B cell (primary cell): ENCODE results near the gene PCBP2. TPM values are rescaled to one million over a fixed set of nuclear protein-coding genes. Genes with fewer than 3 reads are reported as not detected.
A peak's percentile ranks its signal among the peaks of the same experiment; 100 is the strongest.

Experiments used
- ATAC-seq: fragments of 200-7000 bp; cut with Tn5 transposase; one replicate; pipeline ENCODE4 v1.10.0; 2021; ENCODE audit warnings: low read depth, mild to moderate bottlenecking, moderate number of reproducible peaks, moderate library complexity
- CTCF ChIA-PET: fragments of 350-600 bp; sonication (Branson Sonifier 250); formaldehyde crosslinking; loops from one replicate; lab custom pipeline; 2021; ENCODE audit warnings: antibody characterized with exemption, inconsistent platforms; lab: Charles Lee
- POLR2A ChIA-PET: fragments of 350-600 bp; sonication (Branson Sonifier 250); formaldehyde crosslinking; loops from one replicate; lab custom pipeline; 2021; ENCODE audit warnings: antibody characterized with exemption; lab: Charles Lee
- DNase-seq: peaks from one replicate; pipeline ENCODE4 v3.0.0; 2013
- H2AFZ ChIP-seq: 2 replicates; pipeline ENCODE4 v1.6.1; 2012; ENCODE audit warnings: mild to moderate bottlenecking, low read depth, low read length; ENCODE audit not compliant: insufficient read depth, poor library complexity, severe bottlenecking
- H3K27ac ChIP-seq, 2 donors: 1 replicate in 1 of 2; 2 replicates in 1 of 2; pipeline ENCODE4 v1.5.1; 2012 to 2013; ENCODE audit warnings: low read length in 2 of 2, mild to moderate bottlenecking in 2 of 2, moderate library complexity in 1 of 2
- H3K27me3 ChIP-seq, 4 experiments: fragments of 200-600 bp in 1 of 4; sonication (generic) in 1 of 4; replicated peaks in 1 of 4; 1 replicate in 2 of 4; 2 replicates in 2 of 4; pipeline versions ENCODE4 v1.6.1 to v1.7.0; 2013 to 2016; ENCODE audit warnings: low read length in 3 of 4, mild to moderate bottlenecking in 2 of 4, mixed read lengths in 1 of 4, moderate library complexity in 1 of 4; ENCODE audit not compliant: insufficient read depth in 4 of 4, control insufficient read depth in 3 of 4; ENCODE audit errors: control extremely low read depth in 1 of 4
- H3K36me3 ChIP-seq, 2 experiments: replicated peaks in 1 of 2; 1 replicate in 1 of 2; 2 replicates in 1 of 2; pipeline versions ENCODE4 v1.6.1 to v1.7.1; 2013; ENCODE audit warnings: low read length in 1 of 2; ENCODE audit not compliant: insufficient read depth in 2 of 2, control insufficient read depth in 1 of 2; ENCODE audit errors: control extremely low read depth in 1 of 2, extremely low read depth in 1 of 2
- H3K4me1 ChIP-seq, 2 donors: fragments of 200-600 bp in 1 of 2; sonication (generic) in 1 of 2; 1 replicate in 1 of 2; 2 replicates in 1 of 2; pipeline versions ENCODE4 v1.5.1 to v1.6.1; 2013 to 2017; ENCODE audit warnings: low read length in 2 of 2; ENCODE audit not compliant: control insufficient read depth in 2 of 2, insufficient read depth in 2 of 2
- H3K4me2 ChIP-seq: replicated peaks from 2 replicates; pipeline ENCODE3; 2012; ENCODE audit warnings: mild to moderate bottlenecking, low read depth, low read length; ENCODE audit not compliant: poor library complexity, severe bottlenecking
- H3K4me3 ChIP-seq, 5 experiments: fragments of 200-600 bp in 1 of 5; sonication (generic) in 1 of 5; 1 replicate in 3 of 5; 2 replicates in 2 of 5; pipeline versions ENCODE4 v1.5.1 to v1.7.0; 2011 to 2016; ENCODE audit warnings: low read length in 4 of 5, mild to moderate bottlenecking in 4 of 5, low read depth in 2 of 5, control low read depth in 1 of 5, moderate library complexity in 1 of 5; ENCODE audit not compliant: insufficient read depth in 1 of 5; ENCODE audit errors: control extremely low read depth in 1 of 5, extremely low read depth in 1 of 5
- H3K79me2 ChIP-seq: fragments of 200-600 bp; sonication (generic); one replicate; pipeline ENCODE4 v1.6.0; 2016; ENCODE audit warnings: low read length; ENCODE audit not compliant: control insufficient read depth, insufficient read depth
- H3K9ac ChIP-seq: fragments of 200-600 bp; sonication (generic); 2 replicates; pipeline ENCODE4 v1.6.1; 2017; ENCODE audit warnings: mild to moderate bottlenecking, low read length, moderate library complexity
- H3K9me3 ChIP-seq, 3 donors: one replicate each; pipeline versions ENCODE4 v1.6.1 to v1.7.1; 2013; ENCODE audit warnings: low read length in 2 of 3; ENCODE audit not compliant: control insufficient read depth in 2 of 3, insufficient read depth in 1 of 3; ENCODE audit errors: control extremely low read depth in 1 of 3
- H4K20me1 ChIP-seq: 2 replicates; pipeline ENCODE4 v1.6.0; 2012; ENCODE audit warnings: mild to moderate bottlenecking, low read length; ENCODE audit not compliant: insufficient read depth, control insufficient read depth, poor library complexity, severe bottlenecking
- H3K27ac Mint-ChIP-seq: one replicate; pipeline ENCODE4 v1.8.0; 2021; ENCODE audit warnings: mixed read lengths
- H3K27me3 Mint-ChIP-seq: one replicate; pipeline ENCODE4 v1.8.0; 2021; ENCODE audit warnings: mixed read lengths
- H3K4me1 Mint-ChIP-seq: one replicate; pipeline ENCODE4 v1.8.0; 2021; ENCODE audit warnings: mixed read lengths
- H3K4me3 Mint-ChIP-seq: one replicate; pipeline ENCODE4 v1.8.0; 2021; ENCODE audit warnings: mixed read lengths
- H3K9me3 Mint-ChIP-seq: one replicate; pipeline ENCODE4 v1.8.0; 2022; ENCODE audit warnings: mixed read lengths; ENCODE audit not compliant: insufficient read depth
- EZH2 ChIP-seq: IDR thresholded peaks from 2 replicates; pipeline ENCODE4 v1.6.1; 2012; ENCODE audit warnings: borderline replicate concordance, low read depth, mild to moderate bottlenecking, moderate library complexity, low read length; ENCODE audit not compliant: insufficient read depth, poor library complexity, severe bottlenecking
- WGBS: methylation state at CpG from one replicate; pipeline ENCODE4 v1.1.5; 2013; ENCODE audit warnings: missing lambda C conversion rate; ENCODE audit not compliant: insufficient coverage; 5-methylcytosine and 5-hydroxymethylcytosine counted together
- intact Hi-C: fragments of 100-400 bp; cut with micrococcal nuclease; formaldehyde crosslinking; loops from one replicate; pipeline ENCODE4 v1.10.0; 2022
- polyA plus RNA-seq: library from polyadenylated mRNA; depleted of rRNA; stranded (reverse); fragments of >200 nt; gene quantifications from 2 replicates; pipeline ENCODE4 v1.2.3, GENCODE V29; 2012
- total RNA-seq, 2 donors: library from RNA; stranded (reverse); fragments of 120-200 nt in 1 of 2; gene quantifications; 1 replicate in 1 of 2; 2 replicates in 1 of 2; pipeline versions ENCODE4 v1.2.3 to v1.2.4, GENCODE V29; 2013 to 2022
- TF ChIP-seq, protein P1 (sequence below): fragments of 200-600 bp; IDR thresholded peaks from one replicate; pipeline ENCODE4 v1.8.0; 2022; ENCODE audit warnings: antibody characterized with exemption, mild to moderate bottlenecking

PCBP2 gene
- total and polyA plus RNA-seq, 2 donors (not counting 1 experiment from before 2014, with no cell fraction given) = 492 to 944 TPM

DNA sequence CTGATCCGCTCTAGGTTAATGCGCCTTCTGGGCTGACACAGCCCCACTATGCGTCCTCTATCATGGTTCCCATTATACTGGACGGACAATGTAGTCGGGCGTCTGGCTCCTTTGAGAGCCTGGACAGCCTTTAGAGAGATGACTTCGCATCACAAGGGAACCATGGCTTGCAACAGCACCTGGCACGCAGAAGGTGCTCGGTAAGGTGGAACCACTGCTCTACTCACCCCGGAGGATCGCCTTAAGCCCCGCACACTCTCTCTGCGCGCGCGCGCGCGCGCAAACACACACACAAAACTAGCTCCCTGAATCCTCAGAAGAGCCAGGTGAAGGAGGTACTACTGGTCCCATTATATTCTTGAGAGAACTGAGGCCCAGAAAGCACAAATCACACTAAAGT is 40.3 kb downstream of the PCBP2 start:
- ATAC-seq (no peak), DNase-seq (peak; percentile 63)
- peaks cover 22% of the 10 kb centered on the region for H3K4me1 Mint-ChIP-seq
- no peaks in the 10 kb centered on the region for H3K9me3 Mint-ChIP-seq
- peak overlapping the region; percentile 98 for H3K4me3 Mint-ChIP-seq
- H3K27ac Mint-ChIP-seq = peak overlapping the region; percentile 90
- H3K27me3 Mint-ChIP-seq = no peaks in the 10 kb centered on the region
- peak overlapping the region; percentile 69 for H3K9ac ChIP-seq
- H3K4me3 ChIP-seq = peak overlapping the region in 3 of 5 experiments; percentile 60 to 67 (median 61)
- TF ChIP-seq EZH2 = no peak
- TF ChIP-seq, protein P1, sequence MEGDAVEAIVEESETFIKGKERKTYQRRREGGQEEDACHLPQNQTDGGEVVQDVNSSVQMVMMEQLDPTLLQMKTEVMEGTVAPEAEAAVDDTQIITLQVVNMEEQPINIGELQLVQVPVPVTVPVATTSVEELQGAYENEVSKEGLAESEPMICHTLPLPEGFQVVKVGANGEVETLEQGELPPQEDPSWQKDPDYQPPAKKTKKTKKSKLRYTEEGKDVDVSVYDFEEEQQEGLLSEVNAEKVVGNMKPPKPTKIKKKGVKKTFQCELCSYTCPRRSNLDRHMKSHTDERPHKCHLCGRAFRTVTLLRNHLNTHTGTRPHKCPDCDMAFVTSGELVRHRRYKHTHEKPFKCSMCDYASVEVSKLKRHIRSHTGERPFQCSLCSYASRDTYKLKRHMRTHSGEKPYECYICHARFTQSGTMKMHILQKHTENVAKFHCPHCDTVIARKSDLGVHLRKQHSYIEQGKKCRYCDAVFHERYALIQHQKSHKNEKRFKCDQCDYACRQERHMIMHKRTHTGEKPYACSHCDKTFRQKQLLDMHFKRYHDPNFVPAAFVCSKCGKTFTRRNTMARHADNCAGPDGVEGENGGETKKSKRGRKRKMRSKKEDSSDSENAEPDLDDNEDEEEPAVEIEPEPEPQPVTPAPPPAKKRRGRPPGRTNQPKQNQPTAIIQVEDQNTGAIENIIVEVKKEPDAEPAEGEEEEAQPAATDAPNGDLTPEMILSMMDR = no peak
- no peaks in the 10 kb centered on the region for H3K79me2 ChIP-seq
- H3K4me2 ChIP-seq = peak overlapping the region; percentile 93
- 73% methylated on average over 12 of the region's 20 CpGs for WGBS
- H3K9me3 ChIP-seq = no peaks in the 10 kb centered on the region
- no peaks in the 10 kb centered on the region for H3K27me3 ChIP-seq
- ChIA-PET POLR2A (interaction anchor here (0.5 to 2.2 kb wide), 4 partner anchors 9 to 171 kb away, joined by 3 to 14 read pairs (median 3); partner anchors contain the start of genes AAAS and TARBP2), CTCF (interaction anchor here (1.8 to 2.0 kb wide), 2 partner anchors 10 to 147 kb away, joined by 6 to 12 read pairs; no protein-coding TSS in a partner anchor)
- H4K20me1 ChIP-seq = no peaks in the 10 kb centered on the region
- no peak overlapping the region for H2AFZ ChIP-seq
- peaks cover 16 to 21% of the 10 kb centered on the region in 2 donors for H3K4me1 ChIP-seq
- intact Hi-C loops = loop anchor here (2.0 kb wide), 3 partner anchors 39 to 171 kb away; partner anchors contain the start of genes AAAS, PCBP2 and PRR13
- peak overlapping the region; percentile 78 to 90 for H3K27ac ChIP-seq
- H3K36me3 ChIP-seq = peaks cover 0 to 7% of the 10 kb centered on the region in 2 experiments
